Thyroid gland (tissue), 4 donors: ENCODE measurements around the gene ARF4.

Experiments used
- POLR2A ChIP-seq, 2 donors: fragments of 450-650 bp; IDR thresholded peaks; one replicate each; pipeline ENCODE4 v1.6.1; 2017; ENCODE audit warnings: antibody characterized with exemption in 2 of 2, mild to moderate bottlenecking in 2 of 2, moderate library complexity in 1 of 2
- TF ChIP-seq, protein P1 (sequence below), 6 experiments: fragments of 200-600 bp in 3 of 6; fragments of 450-650 bp in 3 of 6; sonication (generic) in 3 of 6; IDR thresholded peaks; one replicate each; pipeline ENCODE4 v1.5.1; 2016 to 2019; ENCODE audit warnings: antibody characterized with exemption in 6 of 6, mild to moderate bottlenecking in 2 of 6, inconsistent platforms in 1 of 6, moderate library complexity in 1 of 6

GRCh38 chr3:57546616-57547015 is 50.5 kb downstream of the ARF4 start:
- TF ChIP-seq POLR2A (IDR thresholded peaks at IDR 0.05) = no peak
- TF ChIP-seq, protein P1, sequence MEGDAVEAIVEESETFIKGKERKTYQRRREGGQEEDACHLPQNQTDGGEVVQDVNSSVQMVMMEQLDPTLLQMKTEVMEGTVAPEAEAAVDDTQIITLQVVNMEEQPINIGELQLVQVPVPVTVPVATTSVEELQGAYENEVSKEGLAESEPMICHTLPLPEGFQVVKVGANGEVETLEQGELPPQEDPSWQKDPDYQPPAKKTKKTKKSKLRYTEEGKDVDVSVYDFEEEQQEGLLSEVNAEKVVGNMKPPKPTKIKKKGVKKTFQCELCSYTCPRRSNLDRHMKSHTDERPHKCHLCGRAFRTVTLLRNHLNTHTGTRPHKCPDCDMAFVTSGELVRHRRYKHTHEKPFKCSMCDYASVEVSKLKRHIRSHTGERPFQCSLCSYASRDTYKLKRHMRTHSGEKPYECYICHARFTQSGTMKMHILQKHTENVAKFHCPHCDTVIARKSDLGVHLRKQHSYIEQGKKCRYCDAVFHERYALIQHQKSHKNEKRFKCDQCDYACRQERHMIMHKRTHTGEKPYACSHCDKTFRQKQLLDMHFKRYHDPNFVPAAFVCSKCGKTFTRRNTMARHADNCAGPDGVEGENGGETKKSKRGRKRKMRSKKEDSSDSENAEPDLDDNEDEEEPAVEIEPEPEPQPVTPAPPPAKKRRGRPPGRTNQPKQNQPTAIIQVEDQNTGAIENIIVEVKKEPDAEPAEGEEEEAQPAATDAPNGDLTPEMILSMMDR (IDR thresholded peaks at IDR 0.05) = no peak
